Fibroblast of lung (primary cell): ENCODE measurements around the gene LRP5. TPM values are rescaled to one million over a fixed set of nuclear protein-coding genes. Genes with fewer than 3 reads are reported as not detected.

Experiments used
- DNase-seq, 2 donors: peaks; one replicate each; pipeline versions ENCODE4 v3.0.0 to v3.0.0-alpha.2; 2010; ENCODE audit warnings: low read depth in 2 of 2
- H2AFZ ChIP-seq: 2 replicates; pipeline ENCODE4 v1.5.1; 2012; ENCODE audit warnings: low read length, control low read depth, inconsistent platforms
- H3K27ac ChIP-seq: 2 replicates; pipeline ENCODE4 v1.5.1; 2011; ENCODE audit warnings: low read length, control low read depth; ENCODE audit not compliant: insufficient read depth
- H3K27me3 ChIP-seq: 2 replicates; pipeline ENCODE4 v1.5.1; 2011; ENCODE audit warnings: mild to moderate bottlenecking, low read length; ENCODE audit not compliant: control insufficient read depth, insufficient read depth
- H3K36me3 ChIP-seq: 2 replicates; pipeline ENCODE4 v1.5.1; 2011; ENCODE audit warnings: low read length; ENCODE audit not compliant: control insufficient read depth, insufficient read depth
- H3K4me1 ChIP-seq: 2 replicates; pipeline ENCODE4 v1.5.1; 2011; ENCODE audit warnings: low read length; ENCODE audit not compliant: control insufficient read depth, insufficient read depth; ENCODE audit errors: extremely low read depth
- H3K4me2 ChIP-seq: 2 replicates; pipeline ENCODE4 v1.5.1; 2011; ENCODE audit warnings: low read length, control low read depth; ENCODE audit not compliant: insufficient read depth; ENCODE audit errors: extremely low read depth
- H3K4me3 ChIP-seq, 4 experiments: fragments of 200-600 bp in 1 of 4; sonication (generic) in 1 of 4; replicated peaks in 1 of 4; 2 replicates each; pipeline ENCODE4 v1.5.1; 2011 to 2016; ENCODE audit warnings: low read length in 4 of 4, low read depth in 3 of 4, mild to moderate bottlenecking in 3 of 4, control low read depth in 2 of 4, inconsistent platforms in 1 of 4, mixed read lengths in 1 of 4; ENCODE audit not compliant: insufficient read depth in 1 of 4; ENCODE audit errors: control extremely low read depth in 1 of 4
- H3K79me2 ChIP-seq: 2 replicates; pipeline ENCODE4 v1.5.1; 2012; ENCODE audit warnings: mild to moderate bottlenecking, low read length, inconsistent platforms; ENCODE audit not compliant: control insufficient read depth, insufficient read depth
- H3K9ac ChIP-seq: 2 replicates; pipeline ENCODE4 v1.5.1; 2011; ENCODE audit warnings: mild to moderate bottlenecking, low read length, control low read depth; ENCODE audit not compliant: insufficient read depth
- H3K9me3 ChIP-seq: 2 replicates; pipeline ENCODE4 v1.5.1; 2012; ENCODE audit warnings: low read depth, low read length; ENCODE audit not compliant: control insufficient read depth, insufficient read depth
- H4K20me1 ChIP-seq: 2 replicates; pipeline ENCODE4 v1.5.1; 2011; ENCODE audit warnings: low read length; ENCODE audit not compliant: control insufficient read depth, insufficient read depth; ENCODE audit errors: extremely low read depth
- CTCF ChIP-seq, 2 donors: IDR thresholded peaks in 1 of 2; conservative IDR thresholded peaks in 1 of 2; 1 replicate in 1 of 2; 2 replicates in 1 of 2; pipeline ENCODE4 v1.5.1; 2011 to 2012; ENCODE audit warnings: low read length in 2 of 2, control low read depth in 1 of 2, inconsistent platforms in 1 of 2, low read depth in 1 of 2, mild to moderate bottlenecking in 1 of 2
- EZH2 ChIP-seq: IDR thresholded peaks from 2 replicates; pipeline ENCODE4 v1.5.1; 2012; ENCODE audit warnings: low read length, control low read depth, mild to moderate bottlenecking; ENCODE audit errors: missing control alignments
- polyA plus RNA-seq, 2 donors: library from polyadenylated mRNA; depleted of rRNA in 1 of 2; stranded (reverse) in 1 of 2; unstranded in 1 of 2; fragments of >200 nt; gene quantifications; 2 replicates each; pipeline ENCODE4 v1.2.1, GENCODE V29; 2011 to 2012; ENCODE audit warnings: missing spikeins in 1 of 2
- total RNA-seq: library from RNA; depleted of rRNA; stranded (reverse); fragments of >200 nt; gene quantifications from 2 replicates; pipeline ENCODE4 v1.2.1, GENCODE V29; 2014

The LRP5 gene
- total and polyA plus RNA-seq, 2 donors (not counting 1 experiment from before 2014, with no cell fraction given), result 3.8 to 22.0 TPM

DNA sequence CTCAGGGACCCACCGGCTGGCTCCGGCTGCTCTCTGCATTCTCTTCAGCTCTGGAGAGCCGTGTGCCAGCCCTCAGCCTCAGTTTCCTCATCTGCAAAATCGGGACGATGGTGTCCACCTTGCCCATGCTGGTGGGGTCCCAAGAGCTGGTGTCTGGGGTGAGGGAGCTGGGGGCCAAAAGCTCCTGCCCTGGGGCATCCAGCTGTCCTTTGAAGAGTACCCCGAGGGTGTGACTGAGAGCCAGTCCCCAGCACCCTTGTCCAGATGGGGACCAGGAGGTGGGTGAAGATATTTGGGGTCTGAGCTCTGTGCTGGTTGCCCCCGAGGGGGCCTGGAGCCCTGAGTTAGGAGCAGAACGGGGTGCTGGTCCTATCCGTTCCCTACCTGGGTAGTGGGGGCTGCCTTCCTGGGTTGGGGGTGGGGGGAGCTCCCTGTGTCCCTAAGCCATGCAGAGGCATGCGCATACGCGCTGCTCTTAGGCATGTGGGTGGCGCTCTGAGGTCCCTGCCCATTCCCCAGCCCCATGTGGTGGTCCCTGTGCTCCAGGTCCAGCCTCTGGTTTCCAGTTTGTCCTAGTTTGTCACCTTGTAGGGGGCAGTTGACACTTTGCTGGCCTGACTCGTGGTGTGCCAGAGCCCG is 4.9 kb downstream of the LRP5 start:
- H2AFZ ChIP-seq, result no peak overlapping the region
- no peak overlapping the region for H3K4me3 ChIP-seq
- H3K36me3 ChIP-seq, result no peaks in the 10 kb centered on the region
- H3K4me1 ChIP-seq, result peaks cover 2% of the 10 kb centered on the region
- no peak overlapping the region for H3K4me2 ChIP-seq
- no peak for DNase-seq
- TF ChIP-seq EZH2, result no peak
- TF ChIP-seq CTCF (conservative IDR thresholded peaks at IDR 0.05 in 1 of 2, IDR thresholded peaks at IDR 0.05 in 1 of 2; ENCODE audit: low read depth in 1 of 2, low read length in 2 of 2), result no peak
- no peaks in the 10 kb centered on the region for H4K20me1 ChIP-seq
- H3K27ac ChIP-seq, result no peak overlapping the region
- H3K9me3 ChIP-seq, result no peaks in the 10 kb centered on the region
- H3K9ac ChIP-seq, result no peak overlapping the region
- H3K79me2 ChIP-seq, result no peaks in the 10 kb centered on the region
- H3K27me3 ChIP-seq, result no peaks in the 10 kb centered on the region

DNA sequence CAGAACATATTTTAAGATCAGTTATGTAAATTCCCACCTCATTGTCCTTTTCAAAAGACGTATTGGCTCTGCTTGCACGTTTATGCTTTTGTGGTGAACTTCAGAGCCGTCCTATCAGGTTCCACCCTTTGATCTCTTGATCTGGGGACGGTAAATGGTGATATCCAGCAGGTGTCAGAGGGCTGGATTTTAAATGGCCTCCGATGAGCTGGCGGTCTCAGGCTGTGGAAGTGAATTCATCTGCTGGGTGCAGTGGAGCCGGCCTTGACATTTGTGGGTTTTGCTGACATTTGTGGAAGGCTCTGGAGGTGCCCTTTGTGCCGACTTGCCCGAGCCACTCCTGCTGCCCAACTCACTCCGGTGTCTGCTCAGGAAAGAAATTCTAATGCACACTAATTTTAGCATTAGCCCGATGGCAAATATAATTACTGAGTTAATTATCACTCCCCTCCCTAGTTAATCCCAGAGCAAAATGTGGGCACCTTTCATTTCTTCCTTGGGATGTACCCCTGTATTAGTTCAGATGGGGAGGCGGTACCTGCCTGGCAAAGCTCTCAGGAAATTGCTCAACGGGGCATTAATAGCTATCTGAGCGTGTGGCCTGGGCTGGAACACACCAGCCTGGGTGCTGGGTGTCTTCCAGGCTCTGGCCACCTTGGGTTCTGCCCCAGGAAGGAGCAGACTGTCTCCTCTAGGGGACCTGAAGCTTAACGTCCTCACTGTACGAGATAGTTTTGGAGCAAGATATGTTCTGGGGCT is 9.1 kb downstream of the LRP5 start:
- Histone ChIP-seq H2AFZ (no peak overlapping the region), H4K20me1 (no peaks in the 10 kb centered on the region), H3K27me3 (no peaks in the 10 kb centered on the region), H3K36me3 (no peaks in the 10 kb centered on the region), H3K9me3 (no peaks in the 10 kb centered on the region), H3K4me2 (no peak overlapping the region), H3K79me2 (no peaks in the 10 kb centered on the region), H3K9ac (no peak overlapping the region), H3K4me3 (no peak overlapping the region), H3K27ac (no peak overlapping the region), H3K4me1 (no peaks in the 10 kb centered on the region)
- TF ChIP-seq EZH2 (no peak), CTCF (conservative IDR thresholded peaks at IDR 0.05 in 1 of 2, IDR thresholded peaks at IDR 0.05 in 1 of 2; ENCODE audit: low read depth in 1 of 2, low read length in 2 of 2) (no peak)
- no peak for DNase-seq

DNA sequence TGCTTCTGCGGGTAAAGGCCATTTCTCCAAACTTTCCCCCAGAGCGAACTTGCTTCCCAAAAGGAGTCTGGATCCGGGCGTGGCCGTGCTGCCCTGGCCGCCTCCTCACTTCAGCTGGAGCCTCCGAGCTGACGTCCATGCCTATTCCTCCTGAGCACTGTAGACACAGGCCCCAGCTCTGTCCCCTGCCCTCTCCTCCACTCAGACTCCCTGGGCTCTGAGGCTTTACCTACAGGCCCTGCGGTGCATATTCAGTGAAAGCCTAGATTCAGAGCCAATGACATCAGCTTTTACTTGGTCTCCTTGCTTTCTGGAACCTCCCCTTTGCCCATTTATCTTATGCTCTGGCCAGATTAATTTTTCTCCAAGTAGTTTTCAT is 9.7 kb downstream of the LRP5 start:
- Histone ChIP-seq H3K4me3 (no peak overlapping the region), H3K9me3 (no peaks in the 10 kb centered on the region), H3K9ac (no peak overlapping the region), H3K79me2 (no peaks in the 10 kb centered on the region), H3K4me2 (no peak overlapping the region), H3K27me3 (no peaks in the 10 kb centered on the region), H3K4me1 (no peaks in the 10 kb centered on the region), H2AFZ (no peak overlapping the region), H3K27ac (no peak overlapping the region), H4K20me1 (no peaks in the 10 kb centered on the region), H3K36me3 (no peaks in the 10 kb centered on the region)
- DNase-seq, result no peak
- TF ChIP-seq EZH2 (no peak), CTCF (conservative IDR thresholded peaks at IDR 0.05 in 1 of 2, IDR thresholded peaks at IDR 0.05 in 1 of 2; ENCODE audit: low read depth in 1 of 2, low read length in 2 of 2) (no peak)
